Pancreas (tissue), 10 donors: Measurements from ENCODE around the gene FAM227B. TPM values are rescaled to one million over a fixed set of nuclear protein-coding genes. Genes with fewer than 3 reads are reported as not detected.

Source experiments
- ATAC-seq, 4 donors: fragments of 200-7000 bp; cut with Tn5 transposase; one replicate each; pipeline versions ENCODE4 v1.8.0 to v1.9.1; 2020; ENCODE audit warnings: mild to moderate bottlenecking in 4 of 4, moderate library complexity in 4 of 4
- DNase-seq, 6 donors: peaks; one replicate each; pipeline ENCODE4 v3.0.0-alpha.2; 2020
- FAIRE-seq: peaks from 2 replicates; lab custom pipeline; 2012; peaks lifted over from hg19 to GRCh38; lab: Jason Lieb, UNC
- H3K27ac ChIP-seq, 4 donors: fragments of 200-600 bp; sonication (generic); 1 replicate in 3 of 4; 2 replicates in 1 of 4; pipeline versions ENCODE4 v1.5.0 to v1.8.0; 2020
- H3K27me3 ChIP-seq, 4 donors: fragments of 200-600 bp; one replicate each; pipeline ENCODE4 v1.8.0; 2021
- H3K36me3 ChIP-seq, 3 donors: fragments of 200-600 bp; sonication (generic) in 1 of 3; one replicate each; pipeline versions ENCODE4 v1.5.0 to v1.8.0; 2020 to 2021
- H3K4me1 ChIP-seq, 3 donors: fragments of 200-600 bp; one replicate each; pipeline ENCODE4 v1.8.0; 2021
- H3K4me3 ChIP-seq, 4 donors: fragments of 200-600 bp; sonication (generic) in 2 of 4; one replicate each; pipeline versions ENCODE4 v1.5.0 to v1.8.0; 2020 to 2021
- H3K9me3 ChIP-seq, 4 donors: fragments of 200-600 bp; one replicate each; pipeline ENCODE4 v1.8.0; 2021
- WGBS, 2 donors: extraction: QIAGEN DNeasy Blood & Tissue Kit; methylation state at CpG; one replicate each; pipeline ENCODE4 v1.1.7; 2013; 5-methylcytosine and 5-hydroxymethylcytosine counted together
- intact Hi-C, 3 donors: fragments of 100-400 bp; cut with DNase I; formaldehyde crosslinking; loops; one replicate each; pipeline versions ENCODE4 v1.11.1 to v1.14.2; 2022
- polyA plus RNA-seq, 2 donors: library from polyadenylated mRNA; stranded (reverse); fragments of 200-250 nt; gene quantifications; one replicate each; pipeline ENCODE4 v1.2.3, GENCODE V29; 2013
- total RNA-seq, 6 donors: library from RNA; stranded (reverse); fragmentation: NEBNext Ultra II Directional in 4 of 6; extraction: Animal tissue kit (Norgen Biotek cat#: 25700) in 4 of 6; gene quantifications; one replicate each; pipeline versions ENCODE4 v1.2.1 to v1.2.4, GENCODE V29; 2021 to 2023
- TF ChIP-seq, protein P1 (sequence below), 4 donors: fragments of 200-600 bp; sonication (generic) in 3 of 4; IDR thresholded peaks; one replicate each; pipeline versions ENCODE4 v1.5.0 to v1.8.0; 2021; ENCODE audit warnings: antibody characterized with exemption in 4 of 4
- donor health status: healthy with polysubstance abuse.
- donor health status: DM: no; HTN: no; CAD: no; lungs with moderate emphysema.
- donor health status: DM: no; HTN: no; CAD: no.
- donor health status: control.
- donor health status: control.
- donor health status: Bipolar disorder and iron deficiency.
- donor health status: DM: yes; HTN: yes; CAD: no.
- donor health status: DM: no; HTN: no; CAD: no.
- donor health status: DM: no; HTN: no; CAD: no.
- donor health status: DM: yes; HTN: yes; CAD: no.

Gene FAM227B
- total and polyA plus RNA-seq, 8 donors = 3.1 to 6.5 (median 4.1) TPM

DNA sequence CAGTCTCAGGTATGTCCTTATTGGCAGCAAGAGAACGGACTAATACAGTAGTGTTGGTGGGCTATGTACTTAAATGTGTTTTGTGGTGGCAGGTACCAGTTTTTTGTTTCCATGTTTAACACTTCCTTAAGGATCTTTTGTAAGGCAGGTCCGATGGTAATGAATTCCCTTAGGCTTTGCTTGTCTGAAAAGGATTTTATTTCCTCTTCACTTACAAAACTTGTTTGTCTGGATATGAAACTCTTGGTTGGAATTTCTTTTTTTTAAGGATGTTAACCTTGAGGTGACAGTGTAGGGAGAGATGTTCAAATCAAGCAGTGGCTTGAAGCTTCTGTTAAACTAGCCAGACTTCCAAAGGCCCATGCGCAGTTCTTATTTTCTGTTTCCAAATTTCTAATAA is 319.8 kb downstream of the FAM227B start:
- no peak for DNase-seq
- Histone ChIP-seq H3K4me3 (no peak overlapping the region), H3K4me1 (no peaks in the 10 kb centered on the region), H3K27ac (no peak overlapping the region), H3K36me3 (peaks cover 0 to 11% (median 0%) of the 10 kb centered on the region in 3 donors), H3K27me3 (no peaks in the 10 kb centered on the region), H3K9me3 (no peaks in the 10 kb centered on the region)
- no peak for ATAC-seq
- intact Hi-C loops = no loop called here
- TF ChIP-seq, protein P1, sequence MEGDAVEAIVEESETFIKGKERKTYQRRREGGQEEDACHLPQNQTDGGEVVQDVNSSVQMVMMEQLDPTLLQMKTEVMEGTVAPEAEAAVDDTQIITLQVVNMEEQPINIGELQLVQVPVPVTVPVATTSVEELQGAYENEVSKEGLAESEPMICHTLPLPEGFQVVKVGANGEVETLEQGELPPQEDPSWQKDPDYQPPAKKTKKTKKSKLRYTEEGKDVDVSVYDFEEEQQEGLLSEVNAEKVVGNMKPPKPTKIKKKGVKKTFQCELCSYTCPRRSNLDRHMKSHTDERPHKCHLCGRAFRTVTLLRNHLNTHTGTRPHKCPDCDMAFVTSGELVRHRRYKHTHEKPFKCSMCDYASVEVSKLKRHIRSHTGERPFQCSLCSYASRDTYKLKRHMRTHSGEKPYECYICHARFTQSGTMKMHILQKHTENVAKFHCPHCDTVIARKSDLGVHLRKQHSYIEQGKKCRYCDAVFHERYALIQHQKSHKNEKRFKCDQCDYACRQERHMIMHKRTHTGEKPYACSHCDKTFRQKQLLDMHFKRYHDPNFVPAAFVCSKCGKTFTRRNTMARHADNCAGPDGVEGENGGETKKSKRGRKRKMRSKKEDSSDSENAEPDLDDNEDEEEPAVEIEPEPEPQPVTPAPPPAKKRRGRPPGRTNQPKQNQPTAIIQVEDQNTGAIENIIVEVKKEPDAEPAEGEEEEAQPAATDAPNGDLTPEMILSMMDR (IDR thresholded peaks at IDR 0.05) = no peak
- WGBS, 2 donors = 97% methylated on average over 3 of the region's 3 CpGs
- FAIRE-seq = no peak

DNA sequence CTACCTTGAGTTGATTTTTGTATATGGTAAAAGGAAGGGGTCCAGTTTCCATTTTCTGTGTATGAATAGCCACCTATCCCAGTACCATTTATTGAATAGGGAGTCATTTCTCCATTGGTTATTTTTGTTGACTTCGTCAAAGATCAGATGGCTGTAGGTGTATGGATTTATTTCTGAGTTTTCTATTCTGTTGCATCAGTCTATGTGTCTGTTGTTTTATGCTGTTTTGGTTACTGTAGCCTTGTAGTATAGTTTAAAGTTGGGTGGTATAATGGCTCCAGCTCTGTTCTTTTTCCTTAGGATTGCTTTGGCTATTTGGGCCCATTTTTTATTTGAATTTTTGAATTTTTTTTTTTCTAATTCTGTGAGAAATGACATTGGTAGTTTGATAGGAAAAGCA is 323.0 kb downstream of the FAM227B start:
- no peak for ATAC-seq
- H3K4me1 ChIP-seq = no peaks in the 10 kb centered on the region
- TF ChIP-seq, protein P1 (IDR thresholded peaks at IDR 0.05) = no peak
- FAIRE-seq = no peak
- DNase-seq = no peak
- H3K27ac ChIP-seq = no peak overlapping the region
- H3K9me3 ChIP-seq = no peaks in the 10 kb centered on the region
- intact Hi-C loops = no loop called here
- 99 to 100% methylated on average over 1 of the region's 1 CpG for WGBS, 2 donors
- no peaks in the 10 kb centered on the region for H3K36me3 ChIP-seq
- H3K27me3 ChIP-seq = no peaks in the 10 kb centered on the region
- no peak overlapping the region for H3K4me3 ChIP-seq

DNA sequence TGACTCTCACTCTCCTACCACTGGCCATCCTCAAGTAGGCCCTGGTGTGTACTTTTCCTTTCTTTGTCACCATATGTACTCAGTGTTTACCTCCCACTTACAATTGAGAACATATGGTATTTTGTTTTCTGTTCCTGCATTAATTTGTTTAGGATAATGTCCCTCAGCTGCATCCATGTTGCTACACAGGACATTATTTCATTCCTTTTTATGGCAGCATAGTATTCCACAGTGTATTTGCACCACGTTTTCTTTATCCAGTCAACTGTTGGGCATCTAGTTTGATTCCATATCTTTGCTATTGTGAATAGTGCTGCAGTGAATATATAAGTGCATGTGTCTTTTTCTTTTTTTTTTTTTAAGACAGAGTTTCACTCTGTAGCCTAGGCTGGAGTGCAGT is 324.4 kb downstream of the FAM227B start:
- H3K4me3 ChIP-seq = no peak overlapping the region
- 94 to 96% methylated on average over 1 of the region's 1 CpG for WGBS, 2 donors
- no peaks in the 10 kb centered on the region for H3K4me1 ChIP-seq
- no peaks in the 10 kb centered on the region for H3K27me3 ChIP-seq
- intact Hi-C loops = no loop called here
- H3K27ac ChIP-seq = no peak overlapping the region
- TF ChIP-seq, protein P1 (IDR thresholded peaks at IDR 0.05) = no peak
- no peaks in the 10 kb centered on the region for H3K36me3 ChIP-seq
- no peaks in the 10 kb centered on the region for H3K9me3 ChIP-seq
- no peak for FAIRE-seq
- no peak for ATAC-seq
- no peak for DNase-seq

DNA sequence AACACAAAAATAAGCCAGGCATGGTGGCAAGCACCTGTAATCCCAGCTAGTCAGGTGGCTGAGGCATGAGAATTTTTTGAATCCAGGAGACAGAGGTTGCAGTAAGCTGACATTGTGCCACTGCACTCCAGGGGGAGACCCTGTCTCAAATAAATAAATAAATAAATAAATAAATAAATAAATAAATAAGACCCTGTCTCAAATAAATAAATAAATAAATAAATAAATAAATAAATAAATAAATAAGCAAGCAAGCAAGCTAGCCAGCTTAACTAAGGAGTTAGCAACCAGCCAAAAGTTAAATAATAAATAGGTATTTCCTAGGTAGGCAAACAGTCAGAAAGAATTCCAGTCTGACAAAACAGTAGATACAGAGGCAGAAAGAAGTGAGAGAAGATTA is 326.7 kb downstream of the FAM227B start:
- intact Hi-C loops = no loop called here
- DNase-seq (no peak), FAIRE-seq (no peak), ATAC-seq (no peak)
- Histone ChIP-seq H3K27ac (no peak overlapping the region), H3K27me3 (no peaks in the 10 kb centered on the region), H3K36me3 (no peaks in the 10 kb centered on the region), H3K4me1 (no peaks in the 10 kb centered on the region), H3K9me3 (no peaks in the 10 kb centered on the region), H3K4me3 (no peak overlapping the region)
- TF ChIP-seq, protein P1 (IDR thresholded peaks at IDR 0.05) = no peak

DNA sequence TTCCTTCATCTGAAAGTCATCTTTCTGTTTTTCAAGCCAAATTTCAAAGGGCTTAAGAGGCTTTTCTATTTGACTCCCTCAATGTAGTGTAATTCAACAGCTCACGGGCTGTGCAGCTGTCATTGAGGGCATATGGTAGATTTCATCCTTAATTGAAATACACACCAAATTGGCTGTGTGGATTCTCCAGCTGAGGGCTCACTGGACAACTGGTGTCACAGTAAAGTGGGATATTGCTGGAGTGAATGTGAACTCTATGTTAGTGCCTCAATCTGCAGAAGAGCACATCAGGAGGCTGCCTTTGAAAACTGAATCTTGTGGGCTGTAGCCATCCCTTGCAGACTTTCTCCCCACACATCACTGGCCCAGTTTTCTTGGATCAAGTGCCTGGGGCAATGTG is 330.4 kb downstream of the FAM227B start:
- Histone ChIP-seq H3K27ac (no peak overlapping the region), H3K4me1 (no peaks in the 10 kb centered on the region), H3K9me3 (no peaks in the 10 kb centered on the region), H3K27me3 (no peaks in the 10 kb centered on the region), H3K36me3 (peaks cover 0 to 4% (median 0%) of the 10 kb centered on the region in 3 donors), H3K4me3 (no peak overlapping the region)
- no peak for ATAC-seq
- WGBS, 2 donors = 48 to 94% methylated on average over 1 of the region's 1 CpG
- FAIRE-seq = no peak
- TF ChIP-seq, protein P1 (IDR thresholded peaks at IDR 0.05) = no peak
- no peak for DNase-seq
- intact Hi-C loops = no loop called here
